Heart left ventricle (tissue), 13 donors: Measurements from ENCODE around the gene EGLN3.

Experiments used
- POLR2A ChIP-seq, 2 donors: fragments of 450-650 bp; IDR thresholded peaks; one replicate each; pipeline ENCODE4 v1.6.1; 2017; ENCODE audit warnings: antibody characterized with exemption in 2 of 2, mild to moderate bottlenecking in 2 of 2, moderate library complexity in 2 of 2
- TF ChIP-seq, protein P1 (sequence below), 12 donors: fragments of 200-600 bp; sonication (generic) in 4 of 12; IDR thresholded peaks; one replicate each; pipeline versions ENCODE4 v1.5.0 to v1.8.0; 2018 to 2022; ENCODE audit warnings: antibody characterized with exemption in 12 of 12, mild to moderate bottlenecking in 5 of 12
- donor health status: ischemic (EF 13 %, LVEDD 7.1; RV severe dilation, severe dysfunction).
- donor health status: DM: no; HTN: yes; CAD: no.
- donor health status: DM: no; HTN: no; CAD: no.
- donor health status: ischemic (EF 25% LVEDD 6.9; RV normal size, moderate dysfunction).
- donor health status: ischemic (EF 25% LVEDD 5.7; RV mildly dilated, moderate dysfunction).
- donor health status: ischemic (EF 35%, LVEDD 5.7; RV mildly dilated, moderate dysfunction).
- donor health status: nonischemic (EF 11% LVEDD 7.7; RV severe dilation, severe dysfunction).
- donor health status: DM: yes; HTN: yes; CAD: no.
- donor health status: PGD.
- donor health status: ischemic (EF 29% LVEDD 5.4; RV normal size, mild dysfunction).
- donor health status: nonischemic (EF 23%, LVEDD 6.1; RV moderate dilation, normal function).

DNA sequence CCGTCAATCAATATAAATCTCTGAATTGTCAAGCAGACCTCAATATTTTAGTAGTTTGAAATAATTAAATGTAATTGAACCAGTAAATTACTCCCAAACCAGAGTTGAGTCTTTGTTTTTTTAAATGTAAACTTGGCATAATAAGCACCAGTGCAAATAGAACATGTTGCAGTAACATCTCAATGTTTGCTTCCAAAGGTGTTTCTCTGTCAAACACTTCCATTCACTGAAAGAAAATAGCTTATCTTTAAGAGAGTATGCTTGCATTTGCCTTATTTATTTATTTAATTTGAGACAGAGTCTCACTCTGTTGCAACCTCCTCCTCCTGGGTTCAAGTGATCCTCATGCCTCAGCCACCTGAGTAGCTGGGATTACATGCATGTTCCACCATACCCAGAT lies 39.9 kb upstream of the EGLN3 start:
- TF ChIP-seq, protein P1, sequence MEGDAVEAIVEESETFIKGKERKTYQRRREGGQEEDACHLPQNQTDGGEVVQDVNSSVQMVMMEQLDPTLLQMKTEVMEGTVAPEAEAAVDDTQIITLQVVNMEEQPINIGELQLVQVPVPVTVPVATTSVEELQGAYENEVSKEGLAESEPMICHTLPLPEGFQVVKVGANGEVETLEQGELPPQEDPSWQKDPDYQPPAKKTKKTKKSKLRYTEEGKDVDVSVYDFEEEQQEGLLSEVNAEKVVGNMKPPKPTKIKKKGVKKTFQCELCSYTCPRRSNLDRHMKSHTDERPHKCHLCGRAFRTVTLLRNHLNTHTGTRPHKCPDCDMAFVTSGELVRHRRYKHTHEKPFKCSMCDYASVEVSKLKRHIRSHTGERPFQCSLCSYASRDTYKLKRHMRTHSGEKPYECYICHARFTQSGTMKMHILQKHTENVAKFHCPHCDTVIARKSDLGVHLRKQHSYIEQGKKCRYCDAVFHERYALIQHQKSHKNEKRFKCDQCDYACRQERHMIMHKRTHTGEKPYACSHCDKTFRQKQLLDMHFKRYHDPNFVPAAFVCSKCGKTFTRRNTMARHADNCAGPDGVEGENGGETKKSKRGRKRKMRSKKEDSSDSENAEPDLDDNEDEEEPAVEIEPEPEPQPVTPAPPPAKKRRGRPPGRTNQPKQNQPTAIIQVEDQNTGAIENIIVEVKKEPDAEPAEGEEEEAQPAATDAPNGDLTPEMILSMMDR (IDR thresholded peaks at IDR 0.05) = no peak
- TF ChIP-seq POLR2A (IDR thresholded peaks at IDR 0.05) = no peak
